ENCODE data around the gene MACROD1. TPM values are rescaled to one million over a fixed set of nuclear protein-coding genes. Genes with fewer than 3 reads are reported as not detected.

The MACROD1 gene
- total and polyA plus RNA-seq, 7 donors: 14.2 to 33.9 (median 23.3) TPM

DNA sequence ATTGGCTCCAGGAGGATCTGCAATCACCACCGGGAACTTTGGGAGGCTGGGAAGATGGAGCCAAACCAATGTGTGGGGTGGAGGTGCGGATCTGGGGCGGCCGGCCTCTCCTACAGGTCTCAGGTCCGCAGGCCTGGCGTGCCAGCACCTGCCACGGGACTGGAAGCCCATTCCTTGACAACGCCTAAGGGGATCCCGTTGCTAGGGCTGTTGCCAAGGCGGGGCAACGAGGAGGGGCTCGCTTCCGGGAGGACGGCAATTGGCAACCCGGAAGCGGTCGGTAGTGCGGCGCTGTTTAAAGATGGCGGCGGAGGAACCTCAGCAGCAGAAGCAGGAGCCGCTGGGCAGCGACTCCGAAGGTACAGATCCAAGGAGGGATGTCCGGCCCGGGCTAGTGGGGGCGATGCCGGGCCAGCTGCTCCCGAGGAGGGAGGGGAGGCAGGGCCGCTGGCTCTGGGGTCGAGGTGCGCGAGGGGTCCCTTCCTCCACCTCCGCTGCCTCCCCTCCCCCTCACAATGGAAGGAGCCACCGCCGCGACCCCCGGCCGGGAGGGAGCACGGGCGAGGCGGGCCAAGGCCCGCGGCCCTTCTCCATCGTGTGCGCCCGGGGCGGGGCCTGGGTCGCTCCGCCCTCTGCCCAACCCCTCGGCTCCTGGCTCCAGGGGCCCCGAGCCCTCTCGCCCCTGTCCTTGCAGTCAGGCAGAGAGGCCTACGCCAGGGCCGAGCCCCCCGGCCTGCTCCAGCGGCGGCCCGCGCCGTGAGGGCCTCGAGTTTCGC, 179.6 kb downstream of the MACROD1 start, which contains the start of gene OTUB1:
Gene OTUB1, plus strand, starts transcription at position 283 of the 776 bp plus-strand sequence. Its CDS starts 19 bp downstream, at position 302.
- intact Hi-C loops (cut with DNase I): no loop called here
- Histone ChIP-seq H3K27me3 (no peaks in the 10 kb centered on the region), H3K4me1 (peaks cover 0 to 30% (median 23%) of the 10 kb centered on the region in 4 donors), H3K36me3 (peaks cover 7 to 33% (median 12%) of the 10 kb centered on the region in 4 donors), H3K27ac (peak within 1 kb of the TSS; percentile 86 to 88 (median 88)), H3K9me3 (no peaks in the 10 kb centered on the region), H3K4me3 (peak within 1 kb of the TSS; percentile 64 to 95 (median 94))
- TF ChIP-seq POLR2A (IDR thresholded peaks at IDR 0.05) (peak in 1 of 2 donors; percentile 46), EP300 (IDR thresholded peaks at IDR 0.05) (no peak), POLR2AphosphoS5 (IDR thresholded peaks at IDR 0.05) (peak; percentile 53 to 75 (median 72))
- WGBS, 2 donors: 0 to 1% methylated on average over 63 of the region's 63 CpGs
- peak; percentile 95 for DNase-seq

DNA sequence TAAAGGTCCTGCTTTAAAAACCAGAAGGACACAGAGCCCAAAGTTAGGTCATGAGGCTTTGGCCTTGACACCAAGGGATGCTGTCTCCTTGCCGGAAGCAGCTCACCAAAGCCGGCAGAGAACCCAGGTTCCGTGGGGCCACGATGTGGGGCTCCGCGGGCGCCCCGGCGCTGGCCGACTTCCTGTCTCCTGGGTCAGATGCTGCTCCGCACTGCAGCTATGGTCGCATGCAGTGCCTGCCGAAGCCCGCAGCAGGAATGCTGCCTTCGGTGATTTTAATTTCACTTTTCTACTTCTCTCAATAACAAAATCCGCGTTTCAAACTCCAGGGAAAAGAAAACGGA, 180.1 kb downstream of the MACROD1 start:
- H3K27me3 ChIP-seq: no peaks in the 10 kb centered on the region
- peak overlapping the region; percentile 64 to 95 (median 94) for H3K4me3 ChIP-seq
- TF ChIP-seq POLR2AphosphoS5 (IDR thresholded peaks at IDR 0.05) (no peak), POLR2A (IDR thresholded peaks at IDR 0.05) (no peak), EP300 (IDR thresholded peaks at IDR 0.05) (no peak)
- TF ChIP-seq, protein P1, sequence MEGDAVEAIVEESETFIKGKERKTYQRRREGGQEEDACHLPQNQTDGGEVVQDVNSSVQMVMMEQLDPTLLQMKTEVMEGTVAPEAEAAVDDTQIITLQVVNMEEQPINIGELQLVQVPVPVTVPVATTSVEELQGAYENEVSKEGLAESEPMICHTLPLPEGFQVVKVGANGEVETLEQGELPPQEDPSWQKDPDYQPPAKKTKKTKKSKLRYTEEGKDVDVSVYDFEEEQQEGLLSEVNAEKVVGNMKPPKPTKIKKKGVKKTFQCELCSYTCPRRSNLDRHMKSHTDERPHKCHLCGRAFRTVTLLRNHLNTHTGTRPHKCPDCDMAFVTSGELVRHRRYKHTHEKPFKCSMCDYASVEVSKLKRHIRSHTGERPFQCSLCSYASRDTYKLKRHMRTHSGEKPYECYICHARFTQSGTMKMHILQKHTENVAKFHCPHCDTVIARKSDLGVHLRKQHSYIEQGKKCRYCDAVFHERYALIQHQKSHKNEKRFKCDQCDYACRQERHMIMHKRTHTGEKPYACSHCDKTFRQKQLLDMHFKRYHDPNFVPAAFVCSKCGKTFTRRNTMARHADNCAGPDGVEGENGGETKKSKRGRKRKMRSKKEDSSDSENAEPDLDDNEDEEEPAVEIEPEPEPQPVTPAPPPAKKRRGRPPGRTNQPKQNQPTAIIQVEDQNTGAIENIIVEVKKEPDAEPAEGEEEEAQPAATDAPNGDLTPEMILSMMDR (IDR thresholded peaks at IDR 0.05): no peak
- no peak for DNase-seq
- no peaks in the 10 kb centered on the region for H3K9me3 ChIP-seq
- H3K27ac ChIP-seq: peak overlapping the region; percentile 86 to 88 (median 88)
- H3K36me3 ChIP-seq: peaks cover 3 to 27% (median 10%) of the 10 kb centered on the region in 4 donors
- WGBS, 2 donors: 1% methylated on average over 18 of the region's 18 CpGs
- peaks cover 0 to 30% (median 23%) of the 10 kb centered on the region in 4 donors for H3K4me1 ChIP-seq
- intact Hi-C loops (cut with DNase I): no loop called here

DNA sequence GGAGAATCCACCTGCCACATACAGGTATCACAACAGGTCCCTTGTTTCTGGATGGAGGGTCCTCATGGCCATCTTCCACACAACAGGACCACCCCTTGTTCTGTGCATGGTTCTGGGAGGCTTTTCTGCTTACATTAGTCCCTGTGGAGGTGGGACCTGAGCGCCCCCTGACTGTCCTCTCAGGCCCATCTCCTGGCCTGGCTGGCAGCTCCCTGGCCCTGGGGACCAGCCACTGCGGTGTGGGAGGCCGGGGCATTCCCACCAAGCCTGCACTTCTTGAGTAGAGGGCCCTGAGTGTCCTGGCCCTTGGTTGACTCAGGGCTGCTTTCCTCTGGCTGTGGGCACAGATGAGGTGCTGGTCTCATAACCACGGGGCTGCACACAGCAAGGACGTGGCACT, 186.5 kb downstream of the MACROD1 start:
- Histone ChIP-seq H3K36me3 (peaks cover 0 to 9% (median 0%) of the 10 kb centered on the region in 4 donors), H3K4me1 (peaks cover 0 to 27% (median 23%) of the 10 kb centered on the region in 4 donors), H3K27ac (peak overlapping the region; percentile 10 to 32 (median 24)), H3K4me3 (no peak overlapping the region), H3K27me3 (no peaks in the 10 kb centered on the region), H3K9me3 (no peaks in the 10 kb centered on the region)
- intact Hi-C loops (cut with DNase I): no loop called here
- DNase-seq: no peak
- 94 to 95% methylated on average over 5 of the region's 5 CpGs for WGBS, 2 donors
- TF ChIP-seq POLR2A (IDR thresholded peaks at IDR 0.05): no peak
- TF ChIP-seq, protein P1 (IDR thresholded peaks at IDR 0.05): no peak
- TF ChIP-seq EP300 (IDR thresholded peaks at IDR 0.05): no peak
- TF ChIP-seq POLR2AphosphoS5 (IDR thresholded peaks at IDR 0.05): no peak

DNA sequence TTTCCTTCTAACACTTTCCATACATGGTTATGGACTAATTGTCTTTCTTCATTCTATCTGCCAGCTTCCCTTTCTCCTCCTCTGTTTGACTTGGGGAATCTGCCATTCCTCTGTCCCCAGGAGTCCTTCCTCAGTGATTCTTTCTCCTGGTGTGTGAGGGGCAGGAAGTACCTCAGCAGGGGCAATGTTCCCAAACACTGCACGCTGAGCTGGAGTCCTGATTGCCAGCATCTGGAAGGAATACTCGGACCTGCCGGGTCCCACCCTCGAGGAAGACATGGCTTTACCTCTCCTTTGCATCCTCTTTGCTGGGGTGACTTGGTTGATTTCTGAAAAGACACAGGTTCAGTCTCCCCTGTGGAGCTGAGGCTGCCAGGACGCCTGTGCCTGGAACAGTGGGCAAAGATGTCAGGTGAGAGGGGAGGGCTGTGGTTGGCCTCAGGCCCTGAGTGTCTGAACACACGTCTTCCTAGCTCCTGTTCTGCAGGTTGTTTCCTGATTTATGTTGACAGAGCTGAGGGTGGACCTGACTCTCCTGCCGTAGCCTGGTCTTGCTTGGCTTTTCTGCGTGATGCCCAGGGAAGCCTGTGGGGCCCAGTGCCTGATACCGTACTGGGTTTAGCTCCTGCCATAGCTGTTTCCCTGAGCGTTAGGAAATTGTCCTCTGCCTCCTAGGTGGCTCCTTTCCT, 187.2 kb downstream of the MACROD1 start:
- TF ChIP-seq, protein P1 (IDR thresholded peaks at IDR 0.05): no peak
- TF ChIP-seq EP300 (IDR thresholded peaks at IDR 0.05) (no peak), POLR2AphosphoS5 (IDR thresholded peaks at IDR 0.05) (no peak), POLR2A (IDR thresholded peaks at IDR 0.05) (no peak)
- peak overlapping the region in 3 of 4 donors; percentile 10 to 32 (median 27) for H3K27ac ChIP-seq
- H3K9me3 ChIP-seq: no peaks in the 10 kb centered on the region
- no peak overlapping the region for H3K4me3 ChIP-seq
- intact Hi-C loops (cut with DNase I): no loop called here
- peaks cover 0 to 27% (median 24%) of the 10 kb centered on the region in 4 donors for H3K4me1 ChIP-seq
- peaks cover 0 to 9% (median 0%) of the 10 kb centered on the region in 4 donors for H3K36me3 ChIP-seq
- no peaks in the 10 kb centered on the region for H3K27me3 ChIP-seq
- 71 to 83% methylated on average over 10 of the region's 10 CpGs for WGBS, 2 donors
- DNase-seq: no peak
